Activated CD8-positive, alpha-beta T cell treated with anti-CD3 and anti-CD28 coated beads, Interleukin-2, amount 10 ng/mL, durations not matched to agents 7 days and 5 days (primary cell): ENCODE results near the gene SPIN1. TPM values are rescaled to one million over a fixed set of nuclear protein-coding genes. Genes with fewer than 3 reads are reported as not detected.

Source experiments
- ATAC-seq: fragments of 150-1000 bp; cut with Tn5 transposase; one replicate; pipeline ENCODE4 v1.10.0; 2021; ENCODE audit warnings: moderate library complexity
- CTCF ChIA-PET: fragments of 350-600 bp; sonication (Branson Sonifier 250); formaldehyde crosslinking; loops from one replicate; lab custom pipeline; 2021; ENCODE audit warnings: antibody characterized with exemption; lab: Charles Lee
- POLR2A ChIA-PET: fragments of 350-600 bp; sonication (Branson Sonifier 250); formaldehyde crosslinking; loops from one replicate; lab custom pipeline; 2021; ENCODE audit warnings: antibody characterized with exemption; lab: Charles Lee
- DNase-seq: peaks from one replicate; pipeline ENCODE4 v3.0.0-alpha.2; 2020
- H3K27ac Mint-ChIP-seq: one replicate; pipeline ENCODE4 v1.8.0; 2021; ENCODE audit warnings: mild to moderate bottlenecking, mixed read lengths
- H3K27me3 Mint-ChIP-seq: one replicate; pipeline ENCODE4 v1.8.0; 2021; ENCODE audit warnings: low read depth, mixed read lengths
- H3K36me3 Mint-ChIP-seq: one replicate; pipeline ENCODE4 v1.8.0; 2021; ENCODE audit warnings: low read depth, mixed read lengths
- H3K4me1 Mint-ChIP-seq: one replicate; pipeline ENCODE4 v1.8.0; 2021; ENCODE audit warnings: low read depth, mixed read lengths
- H3K4me3 Mint-ChIP-seq: one replicate; pipeline ENCODE4 v1.8.0; 2021; ENCODE audit warnings: mild to moderate bottlenecking, mixed read lengths
- H3K9me3 Mint-ChIP-seq: one replicate; pipeline ENCODE4 v1.8.0; 2022; ENCODE audit warnings: mixed read lengths; ENCODE audit not compliant: insufficient read depth
- total RNA-seq, 2 experiments: library from RNA; stranded (reverse); gene quantifications; one replicate each; pipeline ENCODE4 v1.2.3, GENCODE V29; 2021

Gene SPIN1
- total RNA-seq, 2 experiments from 2014 or later: 50.5 to 54.4 TPM

GRCh38 chr9:88438811-88439210, 50.6 kb downstream of the SPIN1 start:
- Mint-ChIP-seq H3K36me3 (peaks cover 55% of the 10 kb centered on the region), H3K4me3 (no peak overlapping the region), H3K27ac (no peak overlapping the region), H3K9me3 (peaks cover 3% of the 10 kb centered on the region), H3K27me3 (no peaks in the 10 kb centered on the region), H3K4me1 (peaks cover 50% of the 10 kb centered on the region)
- POLR2A ChIA-PET: no interaction called here
- ATAC-seq: no peak
- CTCF ChIA-PET: no interaction called here
- no peak for DNase-seq

DNA sequence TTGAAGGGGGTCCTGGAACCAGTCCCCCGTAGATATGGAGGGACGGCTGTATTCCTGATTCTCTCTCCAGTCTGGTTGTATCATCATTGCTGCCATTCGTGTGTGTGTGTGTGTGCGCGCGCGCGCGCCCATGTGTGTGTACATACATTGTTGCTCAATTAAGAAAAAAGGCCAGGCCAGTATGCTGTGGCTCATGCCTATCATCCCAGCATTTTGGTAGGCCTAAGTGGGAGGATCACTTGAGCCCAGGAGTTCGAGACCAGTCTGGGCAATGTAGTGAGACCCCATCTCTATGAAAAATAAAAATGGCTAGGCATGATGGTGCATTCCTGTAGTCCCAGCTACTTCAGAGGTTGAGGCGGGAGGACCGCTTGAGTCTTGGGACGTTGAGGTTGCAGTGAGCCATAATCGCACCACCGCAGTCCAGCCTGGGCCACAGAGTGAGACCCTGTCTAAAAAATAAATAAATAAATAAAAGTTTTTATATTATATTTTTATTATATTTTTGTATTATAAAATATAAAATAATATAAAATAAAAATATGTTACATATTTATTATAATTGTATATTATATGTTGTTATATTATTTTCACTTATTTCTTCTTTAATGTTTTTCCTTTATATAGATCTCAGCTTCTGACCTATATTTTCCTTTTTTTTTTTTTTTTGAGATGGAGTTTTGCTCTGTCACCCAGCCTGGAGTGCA, 53.2 kb downstream of the SPIN1 start:
- H3K36me3 Mint-ChIP-seq: peaks cover 47% of the 10 kb centered on the region
- no peak for ATAC-seq
- H3K27ac Mint-ChIP-seq: no peak overlapping the region

DNA sequence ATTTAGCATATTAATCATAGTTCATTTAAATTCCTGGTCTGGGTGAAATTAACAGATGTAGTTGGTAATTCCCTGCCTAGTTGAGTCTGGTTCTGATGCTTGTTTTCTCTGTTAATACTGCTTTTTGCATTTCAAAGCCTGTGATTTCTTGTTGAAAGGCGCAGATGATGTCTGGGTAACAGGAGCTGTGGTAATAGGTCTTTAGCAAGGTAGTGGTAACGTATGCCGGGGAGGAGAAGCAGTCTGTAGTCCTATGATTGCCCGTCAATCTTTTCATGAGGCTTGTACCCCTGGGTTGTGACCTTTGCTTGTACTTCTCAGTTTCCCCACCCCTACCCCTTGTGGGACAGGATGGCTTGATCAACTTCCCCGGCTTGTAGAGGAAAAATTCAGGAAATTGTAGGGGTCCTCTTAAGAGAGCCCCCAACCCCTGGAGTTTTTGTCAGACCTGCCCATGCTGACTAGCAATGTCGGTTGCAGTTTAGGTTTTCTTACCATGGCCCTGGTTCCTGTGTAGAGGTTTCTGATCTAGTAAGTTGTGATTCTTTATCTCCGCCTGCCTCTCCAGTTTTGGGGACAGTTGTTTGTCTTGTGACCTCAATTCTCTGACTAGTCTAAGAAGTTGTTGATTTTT, 55.4 kb downstream of the SPIN1 start:
- CTCF ChIA-PET: no interaction called here
- H3K27ac Mint-ChIP-seq: no peak overlapping the region

More for the DNA sequence above, 53.2 kb downstream of the SPIN1 start:
- Mint-ChIP-seq H3K4me3 (no peak overlapping the region), H3K27me3 (no peaks in the 10 kb centered on the region), H3K4me1 (peaks cover 30% of the 10 kb centered on the region), H3K9me3 (peaks cover 11% of the 10 kb centered on the region)
- DNase-seq: no peak
- CTCF ChIA-PET: interaction anchor here (0.7 kb wide), 1 partner anchor 24 kb away, joined by 3 read pairs; no protein-coding TSS in a partner anchor
- POLR2A ChIA-PET: no interaction called here

GRCh38 chr9:88446728-88447127, 58.5 kb downstream of the SPIN1 start:
- Mint-ChIP-seq H3K27ac (no peak overlapping the region), H3K4me3 (no peak overlapping the region), H3K4me1 (peaks cover 43% of the 10 kb centered on the region), H3K36me3 (peaks cover 46% of the 10 kb centered on the region), H3K27me3 (no peaks in the 10 kb centered on the region), H3K9me3 (peaks cover 11% of the 10 kb centered on the region)
- ChIA-PET CTCF (no interaction called here), POLR2A (no interaction called here)
- ATAC-seq (no peak), DNase-seq (no peak)

More for the DNA sequence above, 55.4 kb downstream of the SPIN1 start:
- Mint-ChIP-seq H3K4me3 (no peak overlapping the region), H3K4me1 (peaks cover 40% of the 10 kb centered on the region), H3K36me3 (peaks cover 41% of the 10 kb centered on the region), H3K9me3 (peaks cover 11% of the 10 kb centered on the region), H3K27me3 (no peaks in the 10 kb centered on the region)
- DNase-seq: no peak
- ATAC-seq: no peak
- POLR2A ChIA-PET: no interaction called here

DNA sequence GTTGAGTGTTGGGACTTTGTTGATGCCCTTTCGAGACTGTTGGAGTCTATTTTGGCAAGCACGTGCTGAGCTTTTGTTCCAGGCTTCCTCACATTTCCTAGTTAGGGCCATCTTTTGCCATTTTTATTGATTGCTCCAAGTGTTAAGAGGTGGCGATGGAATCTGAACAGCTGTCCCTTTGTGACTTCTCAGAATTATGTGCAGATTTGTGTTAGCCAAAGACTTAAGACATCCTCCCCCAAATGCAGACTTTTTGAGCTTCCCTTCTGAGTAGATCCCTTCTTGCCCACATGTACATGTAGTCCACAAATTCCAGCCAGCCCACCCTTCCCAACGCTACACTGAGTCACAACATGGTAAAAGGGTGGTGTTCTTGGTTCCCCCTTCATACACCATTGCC, 59.2 kb downstream of the SPIN1 start:
- Mint-ChIP-seq H3K9me3 (peaks cover 11% of the 10 kb centered on the region), H3K4me3 (no peak overlapping the region), H3K27me3 (no peaks in the 10 kb centered on the region), H3K27ac (no peak overlapping the region), H3K4me1 (peaks cover 36% of the 10 kb centered on the region), H3K36me3 (peaks cover 45% of the 10 kb centered on the region)
- DNase-seq: no peak
- ChIA-PET POLR2A (no interaction called here), CTCF (no interaction called here)
- ATAC-seq: no peak

GRCh38 chr9:88451160-88451559, 62.9 kb downstream of the SPIN1 start:
- H3K36me3 Mint-ChIP-seq: peaks cover 32% of the 10 kb centered on the region
- no peak for DNase-seq
- peaks cover 30% of the 10 kb centered on the region for H3K4me1 Mint-ChIP-seq
- CTCF ChIA-PET: no interaction called here
- ATAC-seq: no peak
- POLR2A ChIA-PET: no interaction called here
- H3K9me3 Mint-ChIP-seq: peaks cover under 1% of the 10 kb centered on the region
- no peak overlapping the region for H3K27ac Mint-ChIP-seq
- no peaks in the 10 kb centered on the region for H3K27me3 Mint-ChIP-seq
- H3K4me3 Mint-ChIP-seq: no peak overlapping the region

- H3K36me3 Mint-ChIP-seq: peaks cover 17% of the 10 kb centered on the region
- no peak for DNase-seq
- ChIA-PET POLR2A (no interaction called here), CTCF (interaction anchor here (1.2 kb wide), 1 partner anchor 9 kb away, joined by 3 read pairs; no protein-coding TSS in a partner anchor)
- ATAC-seq: no peak
- no peak overlapping the region for H3K4me3 Mint-ChIP-seq
- no peaks in the 10 kb centered on the region for H3K9me3 Mint-ChIP-seq
- H3K27ac Mint-ChIP-seq: no peak overlapping the region
- no peaks in the 10 kb centered on the region for H3K27me3 Mint-ChIP-seq
- no peaks in the 10 kb centered on the region for H3K4me1 Mint-ChIP-seq
Observed at GRCh38 chr9:88458716-88459465, 70.6 kb downstream of the SPIN1 start.

DNA sequence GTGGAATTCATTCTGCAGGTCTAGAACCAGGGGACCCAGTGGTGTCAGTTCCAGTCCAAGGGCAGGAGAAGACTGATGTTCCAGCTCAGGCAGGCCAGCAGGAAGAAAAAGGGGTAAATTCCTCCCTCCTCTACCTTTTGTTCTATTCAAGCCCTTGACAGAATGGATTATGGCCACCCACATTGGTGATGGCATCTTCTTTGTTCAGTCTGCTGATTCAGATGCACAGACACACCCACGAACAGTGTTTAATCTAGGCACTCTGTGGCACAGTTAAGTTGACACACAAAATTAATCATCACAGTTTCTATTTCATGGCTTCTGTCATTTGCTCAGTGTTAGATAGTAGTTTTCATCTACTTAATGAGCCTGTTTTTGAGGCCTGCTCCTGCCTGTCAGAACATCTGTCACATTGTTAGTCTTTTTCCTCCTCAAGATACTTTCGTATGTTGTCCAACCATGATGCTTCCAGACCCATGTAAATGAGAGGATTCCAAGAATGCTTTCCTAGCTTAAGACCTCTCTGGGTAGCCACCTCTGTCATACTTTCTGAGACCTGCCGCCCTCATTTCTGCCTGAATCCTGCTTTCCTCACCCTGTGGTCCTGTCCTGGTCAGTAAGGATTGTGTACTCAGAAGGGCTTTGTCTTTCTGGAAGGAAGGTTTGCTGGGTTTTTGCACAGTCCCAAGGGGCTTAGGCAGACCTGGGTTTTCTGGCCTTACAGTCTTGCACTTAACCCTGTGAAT, 72.5 kb downstream of the SPIN1 start:
- DNase-seq (no peak), ATAC-seq (no peak)
- Mint-ChIP-seq H3K9me3 (no peaks in the 10 kb centered on the region), H3K4me1 (no peaks in the 10 kb centered on the region), H3K4me3 (no peak overlapping the region), H3K27ac (no peak overlapping the region), H3K36me3 (peaks cover 14% of the 10 kb centered on the region), H3K27me3 (no peaks in the 10 kb centered on the region)
- ChIA-PET POLR2A (no interaction called here), CTCF (no interaction called here)

DNA sequence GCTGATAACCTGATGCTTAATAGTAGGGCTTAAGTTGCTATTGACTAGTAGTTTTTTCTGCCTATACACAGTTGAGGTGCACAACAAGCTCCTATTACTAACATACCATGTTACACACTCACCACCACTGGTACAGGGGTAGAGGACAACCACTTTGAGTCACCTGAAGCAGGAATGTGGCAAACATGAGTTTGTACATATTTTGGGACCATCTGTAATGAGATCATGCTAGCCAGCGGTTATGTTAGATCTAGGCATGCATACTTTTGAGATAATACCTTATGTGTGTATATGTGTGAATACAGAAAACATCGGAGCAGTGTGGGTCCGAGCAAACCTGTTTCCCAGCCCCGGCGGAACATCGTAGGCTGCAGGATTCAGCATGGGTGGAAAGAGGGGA, 73.9 kb downstream of the SPIN1 start:
- no peak overlapping the region for H3K4me3 Mint-ChIP-seq
- no peaks in the 10 kb centered on the region for H3K4me1 Mint-ChIP-seq
- peaks cover 6% of the 10 kb centered on the region for H3K36me3 Mint-ChIP-seq
- ATAC-seq (no peak), DNase-seq (no peak)
- POLR2A ChIA-PET: no interaction called here
- H3K27me3 Mint-ChIP-seq: no peaks in the 10 kb centered on the region
- no peak overlapping the region for H3K27ac Mint-ChIP-seq
- H3K9me3 Mint-ChIP-seq: no peaks in the 10 kb centered on the region
- CTCF ChIA-PET: no interaction called here

DNA sequence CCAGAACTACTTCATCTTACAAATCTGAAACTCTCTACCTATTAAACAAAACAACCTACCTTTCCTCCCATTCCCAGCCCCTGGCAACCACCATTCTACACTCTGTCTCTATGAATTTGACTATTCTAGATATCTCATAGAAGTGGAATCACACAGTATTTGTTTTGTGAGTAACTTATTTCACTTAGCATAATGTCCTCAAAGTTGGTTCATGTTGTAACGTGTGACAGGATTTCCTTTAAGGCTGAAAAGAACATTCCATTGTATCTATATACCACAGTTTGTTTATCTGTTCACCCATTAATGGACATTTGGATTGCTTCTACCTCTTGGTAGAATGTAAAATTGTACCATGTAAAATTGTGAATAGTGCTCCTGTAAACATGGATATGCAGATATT, 76.6 kb downstream of the SPIN1 start:
- no peaks in the 10 kb centered on the region for H3K4me1 Mint-ChIP-seq
- no peak for DNase-seq
- H3K27me3 Mint-ChIP-seq: no peaks in the 10 kb centered on the region
- CTCF ChIA-PET: no interaction called here
- no peak for ATAC-seq
- peaks cover 15% of the 10 kb centered on the region for H3K36me3 Mint-ChIP-seq
- POLR2A ChIA-PET: no interaction called here
- H3K9me3 Mint-ChIP-seq: no peaks in the 10 kb centered on the region
- H3K4me3 Mint-ChIP-seq: no peak overlapping the region
- no peak overlapping the region for H3K27ac Mint-ChIP-seq

- Mint-ChIP-seq H3K27me3 (no peaks in the 10 kb centered on the region), H3K36me3 (peaks cover 21% of the 10 kb centered on the region), H3K4me1 (no peaks in the 10 kb centered on the region), H3K27ac (no peak overlapping the region), H3K4me3 (no peak overlapping the region), H3K9me3 (no peaks in the 10 kb centered on the region)
- no peak for DNase-seq
- ChIA-PET POLR2A (no interaction called here), CTCF (no interaction called here)
- no peak for ATAC-seq
Observed at GRCh38 chr9:88468226-88468625, 80.0 kb downstream of the SPIN1 start.
